ENCODE results near the gene EIF3F. TPM values are rescaled to one million over a fixed set of nuclear protein-coding genes. Genes with fewer than 3 reads are reported as not detected.

Gene EIF3F
- total RNA-seq, 4 donors from 2014 or later, result 140 to 157 (median 154) TPM

DNA sequence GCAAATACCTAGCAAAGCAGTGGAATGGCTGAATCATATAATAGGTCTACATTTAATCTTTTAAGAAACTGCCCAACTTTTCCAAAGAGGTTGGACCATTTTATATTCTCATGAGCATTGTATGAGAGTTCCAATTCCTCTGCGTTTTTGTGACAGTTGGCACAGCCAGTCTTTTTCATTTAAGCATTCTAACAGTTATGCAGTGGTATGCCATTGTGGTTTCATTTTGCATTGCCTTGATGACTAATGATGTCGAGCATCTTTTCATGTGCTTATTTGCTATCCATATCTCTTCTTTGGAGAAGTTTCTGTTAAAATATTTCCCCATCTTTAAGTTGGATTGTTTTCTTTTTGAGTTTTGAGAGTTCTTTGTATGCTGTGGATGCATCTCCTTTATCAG is 38.7 kb downstream of the EIF3F start:
- no peak for ATAC-seq (ENCODE audit: low FRiP score)
- no peak for DNase-seq (ENCODE audit: low spot score)
- TF ChIP-seq, protein P1, sequence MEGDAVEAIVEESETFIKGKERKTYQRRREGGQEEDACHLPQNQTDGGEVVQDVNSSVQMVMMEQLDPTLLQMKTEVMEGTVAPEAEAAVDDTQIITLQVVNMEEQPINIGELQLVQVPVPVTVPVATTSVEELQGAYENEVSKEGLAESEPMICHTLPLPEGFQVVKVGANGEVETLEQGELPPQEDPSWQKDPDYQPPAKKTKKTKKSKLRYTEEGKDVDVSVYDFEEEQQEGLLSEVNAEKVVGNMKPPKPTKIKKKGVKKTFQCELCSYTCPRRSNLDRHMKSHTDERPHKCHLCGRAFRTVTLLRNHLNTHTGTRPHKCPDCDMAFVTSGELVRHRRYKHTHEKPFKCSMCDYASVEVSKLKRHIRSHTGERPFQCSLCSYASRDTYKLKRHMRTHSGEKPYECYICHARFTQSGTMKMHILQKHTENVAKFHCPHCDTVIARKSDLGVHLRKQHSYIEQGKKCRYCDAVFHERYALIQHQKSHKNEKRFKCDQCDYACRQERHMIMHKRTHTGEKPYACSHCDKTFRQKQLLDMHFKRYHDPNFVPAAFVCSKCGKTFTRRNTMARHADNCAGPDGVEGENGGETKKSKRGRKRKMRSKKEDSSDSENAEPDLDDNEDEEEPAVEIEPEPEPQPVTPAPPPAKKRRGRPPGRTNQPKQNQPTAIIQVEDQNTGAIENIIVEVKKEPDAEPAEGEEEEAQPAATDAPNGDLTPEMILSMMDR (IDR thresholded peaks at IDR 0.05), result no peak

DNA sequence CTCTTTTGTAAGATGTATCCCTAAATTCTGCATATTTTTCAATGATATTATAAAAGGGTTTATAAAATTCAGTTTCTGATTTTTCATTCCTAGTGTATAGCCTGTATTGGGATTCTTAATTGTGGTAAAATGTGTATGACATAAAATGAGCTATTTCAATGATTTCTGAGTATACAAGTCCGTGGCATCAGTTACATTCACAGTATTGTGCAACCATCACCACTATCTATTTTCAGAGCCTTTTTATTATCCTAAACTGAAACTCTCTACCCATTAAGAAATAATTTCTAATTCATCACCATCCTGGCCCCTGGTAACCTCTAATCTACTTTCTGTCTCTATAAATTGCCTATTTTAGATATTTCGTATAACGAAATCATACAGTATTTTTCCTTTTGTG is 39.8 kb downstream of the EIF3F start:
- TF ChIP-seq, protein P1 (IDR thresholded peaks at IDR 0.05), result no peak
- DNase-seq (ENCODE audit: low spot score) (no peak), ATAC-seq (ENCODE audit: low FRiP score) (no peak)

DNA sequence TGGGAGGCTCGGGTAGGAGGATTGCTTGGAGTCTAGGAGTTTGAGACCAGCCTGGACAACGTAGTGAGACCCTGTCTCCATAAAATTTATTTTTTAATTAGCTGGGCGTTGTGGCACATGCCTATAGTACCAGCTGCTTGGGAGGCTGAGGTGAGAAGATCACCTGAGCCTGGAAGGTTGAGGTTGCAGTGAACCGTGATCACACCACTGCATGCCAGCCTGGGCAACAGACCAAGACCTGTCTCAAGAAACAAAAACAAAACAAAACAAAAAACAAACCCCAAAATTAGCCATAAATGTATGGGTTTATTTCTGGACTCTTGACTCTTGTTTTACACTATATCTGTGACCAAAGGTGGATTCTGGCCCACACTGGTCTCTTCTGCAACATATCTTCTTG is 41.6 kb downstream of the EIF3F start:
- ATAC-seq (ENCODE audit: low FRiP score) (no peak), DNase-seq (ENCODE audit: low spot score) (no peak)
- TF ChIP-seq, protein P1 (IDR thresholded peaks at IDR 0.05), result no peak

DNA sequence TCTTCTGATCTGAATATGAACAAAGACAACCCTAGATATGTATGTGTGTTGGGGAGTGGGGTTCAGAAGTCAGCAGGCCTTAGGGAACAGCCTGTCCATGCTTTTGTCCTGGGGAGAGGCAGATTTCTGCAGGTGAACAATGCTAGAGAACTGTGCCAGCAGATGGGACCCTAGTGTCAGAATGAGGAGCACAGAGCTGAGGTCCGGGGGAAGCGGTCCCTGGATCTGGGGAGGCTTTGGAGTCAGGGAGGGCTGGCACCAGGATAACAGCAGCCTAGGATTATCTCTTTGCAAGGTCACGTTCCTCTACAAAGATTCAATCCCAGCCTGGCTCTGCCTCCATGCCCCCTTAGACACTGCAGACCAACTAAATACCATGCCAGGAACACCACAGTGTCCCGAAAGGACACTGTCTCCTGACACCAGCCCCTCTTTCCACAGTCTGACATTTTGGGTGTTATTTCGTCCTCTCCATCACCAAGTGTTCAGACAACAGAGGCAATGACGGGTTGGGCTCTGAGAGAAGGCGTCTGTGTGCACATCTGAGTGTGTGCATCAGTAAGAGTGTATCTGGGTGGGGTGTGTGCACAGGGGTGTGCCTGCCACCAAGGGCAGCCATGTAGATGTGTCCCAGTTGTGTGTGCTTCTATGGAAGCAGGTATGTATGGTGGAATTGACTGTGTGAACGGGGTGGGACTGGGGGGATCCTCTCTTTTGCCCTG is 43.5 kb downstream of the EIF3F start:
- DNase-seq (ENCODE audit: low spot score) (no peak), ATAC-seq (ENCODE audit: low FRiP score) (no peak)
- TF ChIP-seq, protein P1 (IDR thresholded peaks at IDR 0.05), result no peak

DNA sequence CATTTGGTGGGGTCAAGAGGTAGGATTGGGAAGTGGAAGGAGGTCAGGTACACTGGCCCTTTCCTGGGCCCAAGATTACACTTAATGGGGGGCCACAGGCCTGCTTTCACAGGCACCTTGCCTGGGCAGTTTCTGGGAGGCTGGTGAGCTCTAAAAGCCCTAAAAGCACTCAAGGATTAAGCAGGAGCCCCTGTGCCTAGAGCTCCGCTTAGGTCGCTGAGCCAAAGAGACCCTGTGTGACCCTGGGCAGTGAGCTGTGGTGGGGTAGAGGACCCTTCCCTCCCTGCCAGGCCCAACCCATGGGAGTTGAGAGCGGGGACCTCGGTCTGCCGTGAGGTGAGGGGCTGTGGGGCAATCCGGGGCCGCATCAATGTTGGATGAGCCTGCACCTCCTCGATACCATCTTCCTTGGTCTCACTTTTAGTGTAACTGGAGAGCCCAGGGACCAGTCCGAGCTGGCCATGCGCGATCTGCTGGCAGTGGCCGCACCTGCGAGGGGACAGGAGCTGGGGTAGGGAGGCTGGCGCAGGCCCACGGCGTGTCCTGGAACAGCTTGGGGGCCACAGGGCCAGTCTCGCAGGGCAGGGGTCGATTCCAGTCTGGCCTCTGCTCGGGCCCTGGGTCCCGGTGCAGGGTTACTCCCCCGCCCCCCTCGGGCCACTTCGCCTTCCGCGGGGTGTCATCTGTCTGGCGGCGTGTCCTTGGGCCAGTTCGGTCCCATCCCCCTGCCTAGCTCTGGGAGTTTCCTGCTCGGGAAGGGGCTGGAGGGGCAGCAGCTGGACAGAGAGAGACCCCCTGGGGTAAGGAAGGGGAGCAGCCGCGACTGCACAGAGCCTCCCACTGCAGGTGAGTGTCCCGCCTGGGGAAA is 44.3 kb downstream of the EIF3F start:
- ATAC-seq (ENCODE audit: low FRiP score) (no peak), DNase-seq (ENCODE audit: low spot score) (no peak)
- TF ChIP-seq, protein P1 (IDR thresholded peaks at IDR 0.05), result no peak

DNA sequence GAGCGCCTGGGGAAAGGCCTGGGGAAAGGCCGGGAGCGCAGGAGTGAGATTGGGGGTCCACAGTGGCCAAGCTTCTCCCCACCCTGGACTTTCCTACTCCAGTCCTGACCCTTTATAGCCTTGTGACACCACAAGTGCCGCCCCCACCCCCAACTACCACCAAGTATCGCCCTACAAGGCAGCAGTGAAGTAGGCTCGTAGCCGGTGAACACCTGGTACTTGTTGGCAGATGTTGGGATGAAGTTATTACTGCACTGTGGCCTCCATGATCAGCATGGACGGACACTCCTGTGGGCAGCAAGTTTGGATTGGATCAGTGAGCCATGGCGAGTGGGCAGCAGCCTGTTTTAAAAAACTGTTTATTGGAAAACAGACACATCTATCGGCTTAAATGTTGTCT is 45.0 kb downstream of the EIF3F start:
- TF ChIP-seq, protein P1 (IDR thresholded peaks at IDR 0.05), result no peak
- DNase-seq (ENCODE audit: low spot score) (no peak), ATAC-seq (ENCODE audit: low FRiP score) (no peak)

Measured in omental fat pad (tissue), 4 donors.